Lower leg skin (tissue), 3 donors: ENCODE measurements around the gene S1PR2.

Source experiments
- CTCF ChIP-seq, 3 donors: fragments of 450-650 bp; IDR thresholded peaks; one replicate each; pipeline ENCODE4 v1.5.1; 2016; ENCODE audit warnings: antibody characterized with exemption in 3 of 3, mild to moderate bottlenecking in 3 of 3, moderate library complexity in 2 of 3
- POLR2A ChIP-seq, 2 donors: fragments of 450-650 bp; IDR thresholded peaks; one replicate each; pipeline ENCODE4 v1.6.1; 2016 to 2017; ENCODE audit warnings: antibody characterized with exemption in 2 of 2, mild to moderate bottlenecking in 1 of 2, moderate library complexity in 1 of 2

DNA sequence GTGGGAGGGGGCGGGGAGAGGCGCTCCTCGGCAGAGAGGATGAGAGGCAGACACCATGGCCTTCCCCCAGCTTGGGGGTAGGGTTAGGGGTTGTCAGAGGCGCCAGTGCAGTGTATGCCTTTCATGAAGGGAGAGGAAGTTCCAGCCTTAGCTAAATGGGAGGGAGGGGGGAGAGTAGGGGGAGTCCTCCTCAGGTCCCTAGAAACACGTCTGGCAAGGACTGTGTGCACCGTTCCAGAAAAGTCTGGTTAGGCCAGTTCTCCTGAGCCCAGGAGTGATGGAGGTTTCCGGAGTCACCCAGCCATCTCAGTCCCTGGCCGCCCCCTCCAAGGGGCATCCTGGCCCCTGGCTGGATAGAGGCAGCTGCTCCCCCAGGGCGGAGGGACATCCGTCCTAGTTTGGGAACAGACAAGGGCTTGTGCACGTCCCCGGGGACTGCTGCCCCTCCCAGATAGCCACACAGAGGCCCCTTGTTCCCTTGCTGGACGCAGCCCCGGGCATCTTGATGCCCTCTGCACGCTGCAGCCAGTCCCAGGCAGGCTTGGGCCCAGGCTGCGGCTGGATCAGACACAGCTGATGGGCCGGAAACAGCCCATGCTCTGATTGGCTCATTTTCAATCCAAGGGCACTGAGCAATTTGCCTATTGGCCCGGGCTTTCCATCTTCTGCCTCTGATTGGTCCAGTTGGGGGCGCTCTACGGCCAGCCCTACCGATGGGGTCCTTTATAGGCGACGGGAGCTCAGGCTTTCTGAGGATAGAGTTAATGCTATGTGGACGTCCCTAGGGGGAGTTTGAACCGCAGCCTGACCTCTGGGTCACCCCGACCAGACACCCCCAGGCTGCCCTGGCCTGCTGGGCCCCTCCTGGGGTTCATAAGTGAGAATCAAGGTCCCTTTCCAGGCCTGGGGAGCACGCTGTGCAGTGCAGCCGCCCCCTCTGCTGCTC lies 3.8 kb downstream of the S1PR2 start:
- TF ChIP-seq POLR2A (IDR thresholded peaks at IDR 0.05) (no peak), CTCF (IDR thresholded peaks at IDR 0.05) (no peak)
